ENCODE measurements around the gene XRCC3.

The XRCC3 gene

DNA sequence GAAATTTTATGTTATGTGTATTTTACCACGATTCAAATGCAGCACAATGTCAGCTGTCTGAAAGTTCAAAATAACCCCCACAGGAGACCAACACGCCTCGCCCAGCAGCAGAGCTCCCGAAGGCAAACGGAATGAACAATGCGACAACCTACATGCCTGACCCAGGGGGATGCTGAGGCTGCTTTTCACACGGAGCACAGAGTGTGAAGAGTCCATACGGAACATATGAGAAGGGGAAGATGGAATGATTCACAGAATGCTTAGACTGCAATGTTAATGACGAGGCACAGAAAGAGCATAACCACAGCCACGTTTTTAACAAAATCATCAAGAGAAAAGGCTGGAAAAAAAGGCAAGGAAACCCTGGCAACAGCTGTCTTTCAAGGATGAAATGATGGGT, 22.9 kb upstream of the XRCC3 start:
- no peak for DNase-seq

DNA sequence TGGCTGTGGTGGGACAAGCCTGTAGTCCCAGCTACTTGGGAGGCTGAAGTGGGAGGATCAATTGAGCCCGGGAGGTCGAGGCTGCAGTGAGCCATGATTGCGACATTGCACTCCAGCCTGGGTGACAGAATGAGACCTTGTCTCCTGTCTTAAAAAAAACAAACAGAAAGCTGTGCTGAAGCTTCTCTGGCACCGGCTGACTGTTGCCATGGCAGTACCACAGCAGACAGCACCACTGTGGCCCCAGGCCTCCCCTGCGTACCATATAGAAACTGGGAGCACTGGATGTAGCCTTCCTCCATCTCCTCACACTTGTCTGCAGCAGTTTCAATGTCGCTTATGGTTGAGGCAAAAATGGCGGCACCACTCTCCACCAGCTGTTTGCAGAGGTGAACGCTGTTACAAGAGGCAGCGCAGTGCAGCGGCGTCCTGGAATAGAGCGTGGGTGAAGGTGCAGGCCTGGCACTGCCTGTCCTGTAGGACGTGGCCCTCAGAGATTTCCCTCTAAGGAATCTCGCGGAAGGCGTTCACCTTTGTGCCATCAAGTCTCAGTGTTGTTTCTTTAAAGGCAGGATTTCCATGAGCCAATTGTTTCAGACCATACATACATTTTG, 22.3 kb upstream of the XRCC3 start:
- no peak for DNase-seq

DNA sequence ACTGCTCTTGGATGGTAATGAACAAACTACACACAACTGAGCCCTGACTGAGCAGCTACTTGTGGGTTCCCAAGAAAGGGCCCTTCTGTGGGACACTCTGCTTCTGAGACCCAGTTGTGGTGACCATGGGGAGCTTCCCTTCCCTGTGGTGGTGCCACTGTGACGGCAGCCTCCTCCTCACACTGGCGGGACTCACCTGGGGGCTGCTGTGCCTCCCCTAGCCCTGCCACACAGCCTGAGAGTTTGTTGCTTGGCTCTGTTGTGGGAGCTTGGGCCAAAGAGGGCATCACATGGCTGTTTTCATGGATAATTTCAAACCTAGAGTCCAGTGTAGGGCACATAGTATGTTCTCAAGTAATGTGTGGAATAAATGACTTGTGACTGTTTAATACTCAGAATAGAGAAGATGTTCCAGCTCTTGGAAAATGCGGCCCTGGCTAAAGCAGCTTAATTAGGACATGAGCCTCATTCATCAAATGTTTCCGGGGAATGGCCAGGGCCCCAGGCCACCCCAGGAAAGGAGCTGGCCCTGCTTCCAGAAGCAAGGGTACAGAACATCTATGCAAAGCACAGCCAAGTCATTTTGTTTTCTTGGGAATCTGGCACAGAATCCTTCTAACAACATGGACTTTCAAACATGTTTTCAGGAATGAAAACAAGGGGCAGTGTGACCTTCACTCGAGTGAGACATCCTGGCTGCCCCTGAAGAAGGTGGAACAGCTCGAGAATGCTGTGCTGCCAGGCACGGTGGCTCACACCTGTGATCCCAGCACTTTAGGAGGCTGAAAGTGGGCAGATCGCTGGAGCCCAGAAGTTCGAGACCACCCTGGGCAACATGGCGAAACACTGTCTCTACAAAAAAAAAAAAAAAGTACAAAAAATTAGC, 21.5 kb upstream of the XRCC3 start:
- DNase-seq, result no peak

DNA sequence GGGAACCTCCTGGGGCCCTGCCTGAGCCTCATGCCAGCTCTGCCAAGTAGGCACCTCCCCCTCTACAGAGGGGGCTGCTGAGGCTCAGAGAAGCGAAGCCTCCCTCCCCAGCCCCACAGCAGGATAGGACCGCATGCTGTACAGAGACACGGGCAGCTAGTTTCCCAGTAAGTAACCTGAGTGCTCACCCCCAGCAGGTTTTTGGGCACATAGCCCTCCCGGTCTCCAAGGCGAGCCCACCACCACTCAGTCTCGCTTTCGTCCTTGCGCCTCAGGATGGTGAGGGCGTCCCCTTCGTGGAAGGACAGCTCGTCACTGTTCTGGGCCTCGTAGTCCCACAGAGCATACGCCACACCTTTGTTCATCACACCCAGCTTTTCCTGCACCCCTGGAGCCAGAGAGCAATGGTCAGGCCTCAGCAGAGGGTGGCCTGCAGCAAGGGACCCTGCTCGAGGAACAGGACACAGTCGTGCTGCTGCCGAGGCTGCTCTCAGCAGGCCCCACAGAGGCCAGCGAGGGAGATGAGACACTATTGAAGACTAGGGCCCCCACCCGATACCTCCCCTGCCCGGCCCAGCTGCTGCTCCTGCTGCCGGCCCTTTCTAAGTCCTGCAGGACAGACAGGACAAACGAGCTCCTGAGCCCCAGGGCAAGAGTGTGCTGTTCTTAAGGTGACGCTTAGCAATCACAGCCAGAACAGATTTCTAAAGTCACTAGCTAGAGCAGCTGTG, 20.7 kb upstream of the XRCC3 start:
- no peak for DNase-seq

DNA sequence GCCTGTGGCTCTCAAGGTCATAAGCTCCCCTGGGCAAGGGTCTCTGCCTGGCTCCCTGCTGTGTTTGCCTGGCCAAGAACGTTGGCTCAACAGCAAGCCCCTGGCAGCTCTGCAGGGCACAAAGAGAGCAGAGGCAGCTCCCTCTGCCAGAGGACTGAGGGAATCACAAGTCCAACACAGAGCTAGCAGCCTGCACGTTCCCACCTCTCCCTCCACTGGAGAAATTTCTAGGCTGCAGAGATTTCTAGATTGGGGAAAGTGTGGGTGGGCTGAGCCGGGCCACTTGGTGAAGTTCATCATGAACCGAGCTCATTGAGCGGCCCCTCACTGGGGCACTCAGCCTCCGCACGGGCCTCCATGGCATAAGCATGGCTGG, 20.2 kb upstream of the XRCC3 start:
- DNase-seq, result no peak

DNA sequence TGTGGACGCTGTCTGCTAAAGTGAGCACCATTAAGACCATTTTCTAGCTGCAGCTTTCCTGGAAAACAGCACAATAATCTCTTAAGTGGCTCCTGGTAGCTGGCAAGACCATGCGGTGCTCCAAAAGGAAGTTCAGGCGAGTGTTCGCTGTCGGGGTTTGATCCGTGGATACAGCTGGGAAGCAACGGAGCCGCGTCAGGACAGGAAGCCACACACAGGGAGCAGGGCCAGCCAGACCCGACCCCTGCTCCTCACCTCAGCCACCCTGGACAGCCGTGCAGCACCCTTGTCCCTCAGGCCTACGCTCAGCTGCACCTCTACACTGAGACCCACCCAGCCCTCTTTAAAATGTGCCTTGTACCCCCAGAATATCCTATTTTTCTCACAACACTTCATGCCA, 19.8 kb upstream of the XRCC3 start:
- no peak for DNase-seq

DNA sequence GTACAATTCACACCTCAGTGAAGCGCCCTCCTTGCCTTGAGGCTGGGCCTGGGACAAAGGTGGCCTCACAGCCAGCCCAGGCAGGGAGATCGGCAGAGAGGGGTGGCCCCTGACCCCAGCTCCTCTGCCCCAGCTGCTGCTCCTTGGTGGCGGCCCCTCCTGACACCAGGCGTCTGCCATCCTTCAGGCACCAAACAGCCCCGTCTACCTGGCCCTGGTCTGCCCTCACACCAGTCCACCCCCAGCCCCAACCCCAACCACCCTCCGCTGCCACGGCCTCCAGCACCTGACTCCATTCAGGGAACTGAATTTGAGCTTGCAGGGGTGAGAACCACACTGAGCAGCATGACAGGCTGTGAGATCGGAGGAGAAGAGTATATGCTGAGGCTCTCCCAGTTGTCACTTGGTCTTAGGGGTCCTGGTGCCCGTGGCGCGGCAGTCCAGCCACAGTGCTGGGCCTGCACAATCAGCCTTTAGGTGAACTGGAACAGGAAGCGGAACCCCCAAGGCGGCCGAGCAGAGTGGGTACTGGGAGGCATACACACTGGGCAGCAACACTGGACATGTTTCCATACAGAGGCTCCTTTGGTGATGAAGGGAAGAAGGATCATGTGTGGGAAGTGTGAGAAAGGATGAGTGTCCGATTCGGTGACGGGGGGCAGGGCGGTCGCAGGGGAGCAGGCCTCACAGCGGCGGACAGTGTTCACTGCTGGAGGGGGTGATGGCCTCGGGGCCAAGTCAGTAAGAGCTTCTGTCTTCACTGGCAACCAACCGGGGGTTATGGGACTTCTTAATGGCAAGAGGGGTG, 19.0 kb upstream of the XRCC3 start:
- no peak for DNase-seq

DNA sequence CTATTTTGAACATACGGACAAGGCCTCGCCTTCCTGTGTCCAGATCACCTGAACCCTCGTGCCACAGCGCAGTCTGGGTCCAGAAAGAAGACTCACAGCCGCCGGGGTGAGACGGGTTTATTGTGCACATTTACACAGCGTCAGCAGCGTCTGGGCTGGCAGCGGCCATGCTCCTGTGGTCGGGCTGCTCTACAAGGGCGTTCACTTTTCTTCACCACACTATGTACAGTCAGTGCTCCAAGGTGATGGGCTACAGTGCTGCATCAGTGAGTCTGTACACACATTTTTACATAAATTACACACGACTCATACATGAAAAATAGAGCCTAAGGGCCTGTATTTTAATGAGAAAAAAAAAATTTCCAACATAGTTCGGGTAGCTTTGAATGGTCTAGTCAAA, 18.4 kb upstream of the XRCC3 start:
- no peak for DNase-seq

DNA sequence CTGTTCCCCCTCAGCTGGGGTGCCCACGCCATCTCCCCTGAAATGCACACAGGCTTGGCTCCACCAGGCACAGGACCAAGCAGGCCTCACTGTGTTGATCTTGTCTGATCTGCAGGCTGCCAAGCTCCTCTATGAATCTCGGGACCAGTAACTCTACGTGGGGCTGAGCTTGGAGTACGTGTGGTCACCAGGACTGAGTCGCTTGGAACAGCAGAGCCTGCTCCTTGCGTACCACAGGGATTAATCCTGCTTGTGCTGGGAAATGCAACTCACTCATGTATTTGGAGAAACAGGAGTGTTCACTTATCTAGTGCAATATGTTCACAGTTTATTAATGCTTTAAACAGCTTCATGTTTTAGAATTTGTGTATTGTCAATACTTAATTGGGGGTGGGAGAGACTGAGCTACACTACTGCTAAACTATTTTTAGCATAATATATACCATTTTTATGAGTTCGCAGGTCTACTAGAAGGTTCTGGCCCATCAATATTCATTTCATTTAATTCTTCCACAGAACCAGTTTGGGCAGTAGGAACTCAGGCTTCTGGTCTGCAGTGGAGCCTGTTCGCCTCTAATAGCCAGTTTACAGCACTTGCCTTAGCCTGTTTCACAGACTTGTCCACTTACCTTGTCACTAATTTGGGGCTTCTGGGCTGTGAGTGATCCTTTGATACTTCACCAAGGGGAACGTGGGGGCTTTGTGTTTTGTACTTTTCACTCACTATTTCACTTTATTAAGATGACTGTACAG, 17.8 kb upstream of the XRCC3 start:
- no peak for DNase-seq

DNA sequence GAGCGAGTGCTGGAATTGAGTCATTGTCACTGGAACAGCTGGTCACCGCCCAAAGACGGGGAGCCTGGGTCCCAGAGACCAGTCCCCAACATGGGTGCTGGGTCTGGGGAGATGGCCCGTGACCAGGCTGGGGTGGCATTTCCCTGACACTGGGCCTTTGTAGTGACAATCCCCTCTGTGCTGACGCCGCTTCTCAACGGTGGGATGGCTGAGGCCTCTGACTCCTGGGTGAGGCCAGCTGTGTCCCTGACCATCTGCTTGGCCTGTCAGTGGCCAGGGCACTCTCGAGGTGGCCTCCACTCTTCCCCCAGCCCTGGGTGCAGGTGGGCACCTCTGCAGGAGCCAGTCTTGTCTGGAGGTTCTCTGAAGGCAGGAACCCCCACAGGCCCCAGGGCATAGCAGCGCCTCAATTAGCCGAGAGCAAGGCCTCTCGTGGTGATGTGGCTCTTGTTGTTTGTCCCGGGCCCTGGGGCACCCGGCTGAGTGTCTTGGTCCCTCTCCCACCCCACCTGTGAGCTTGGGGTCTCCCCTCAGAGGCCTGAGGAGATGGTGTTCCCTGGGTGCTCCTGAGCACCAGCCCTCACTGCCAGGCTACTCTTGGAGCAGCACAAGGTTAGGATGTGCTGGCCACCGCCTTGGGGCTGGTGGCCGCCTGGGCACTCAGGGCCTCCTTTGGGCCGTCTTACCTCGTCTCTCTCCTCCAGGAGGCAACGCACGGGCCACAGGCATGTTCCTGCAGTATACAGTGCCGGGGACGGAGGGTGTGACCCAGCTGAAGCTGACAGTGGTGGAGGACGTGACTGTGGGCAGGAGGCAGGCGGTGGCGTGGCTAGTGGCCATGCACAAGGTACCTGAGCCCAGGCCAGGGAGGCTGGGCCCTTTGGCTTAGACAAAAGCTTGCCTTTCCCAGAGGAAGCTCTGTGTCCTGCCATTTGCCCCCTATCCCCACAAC, 16.9 kb upstream of the XRCC3 start:
- no peak for DNase-seq

DNA sequence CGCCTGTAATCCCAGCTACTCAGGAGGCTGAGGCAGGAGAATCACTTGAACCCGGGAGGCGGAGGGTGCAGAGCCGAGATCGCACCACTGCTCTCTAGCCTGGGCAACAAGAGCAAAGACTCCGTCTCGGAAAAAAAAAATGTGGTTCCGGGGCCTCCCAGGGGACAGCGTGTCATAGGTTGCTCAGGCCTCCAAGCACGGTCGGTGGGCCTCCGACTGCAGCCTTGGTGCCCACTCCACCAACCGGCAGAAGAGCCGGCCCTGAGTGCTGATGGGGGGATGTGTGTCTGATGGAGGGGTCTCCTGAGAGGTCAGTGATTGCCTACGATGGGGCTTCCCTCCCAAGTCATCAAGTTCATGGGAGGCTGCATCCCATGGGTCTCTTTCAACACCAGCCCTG, 16.2 kb upstream of the XRCC3 start:
- no peak for DNase-seq

DNA sequence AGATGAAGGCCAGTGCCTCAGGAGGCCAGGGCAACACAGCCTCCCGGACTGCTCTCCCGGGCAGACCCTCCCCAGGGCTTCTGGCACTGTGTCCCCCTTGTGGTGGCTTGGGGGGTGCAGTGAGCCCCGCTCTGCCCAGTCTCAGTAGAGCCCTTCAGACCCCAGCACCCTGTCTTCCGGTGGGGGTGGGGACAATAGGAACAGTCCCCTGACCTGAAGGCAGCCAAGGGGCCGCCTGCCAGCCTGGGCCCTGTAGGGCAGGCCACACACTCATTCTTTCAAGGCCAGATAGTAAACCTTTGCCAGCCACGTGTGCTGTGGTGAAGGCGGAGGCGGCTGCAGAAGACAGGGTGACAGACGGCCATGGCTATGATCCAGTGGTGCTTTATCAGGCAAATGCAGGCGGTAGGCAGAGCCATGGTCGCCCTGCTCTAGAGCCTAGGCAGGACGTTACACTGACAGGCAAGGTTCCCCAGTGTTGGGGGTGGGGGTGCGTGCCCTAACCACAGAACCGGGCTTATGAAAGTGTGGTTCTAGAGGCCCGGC, 15.3 kb upstream of the XRCC3 start:
- DNase-seq, result peak; percentile 99

DNA sequence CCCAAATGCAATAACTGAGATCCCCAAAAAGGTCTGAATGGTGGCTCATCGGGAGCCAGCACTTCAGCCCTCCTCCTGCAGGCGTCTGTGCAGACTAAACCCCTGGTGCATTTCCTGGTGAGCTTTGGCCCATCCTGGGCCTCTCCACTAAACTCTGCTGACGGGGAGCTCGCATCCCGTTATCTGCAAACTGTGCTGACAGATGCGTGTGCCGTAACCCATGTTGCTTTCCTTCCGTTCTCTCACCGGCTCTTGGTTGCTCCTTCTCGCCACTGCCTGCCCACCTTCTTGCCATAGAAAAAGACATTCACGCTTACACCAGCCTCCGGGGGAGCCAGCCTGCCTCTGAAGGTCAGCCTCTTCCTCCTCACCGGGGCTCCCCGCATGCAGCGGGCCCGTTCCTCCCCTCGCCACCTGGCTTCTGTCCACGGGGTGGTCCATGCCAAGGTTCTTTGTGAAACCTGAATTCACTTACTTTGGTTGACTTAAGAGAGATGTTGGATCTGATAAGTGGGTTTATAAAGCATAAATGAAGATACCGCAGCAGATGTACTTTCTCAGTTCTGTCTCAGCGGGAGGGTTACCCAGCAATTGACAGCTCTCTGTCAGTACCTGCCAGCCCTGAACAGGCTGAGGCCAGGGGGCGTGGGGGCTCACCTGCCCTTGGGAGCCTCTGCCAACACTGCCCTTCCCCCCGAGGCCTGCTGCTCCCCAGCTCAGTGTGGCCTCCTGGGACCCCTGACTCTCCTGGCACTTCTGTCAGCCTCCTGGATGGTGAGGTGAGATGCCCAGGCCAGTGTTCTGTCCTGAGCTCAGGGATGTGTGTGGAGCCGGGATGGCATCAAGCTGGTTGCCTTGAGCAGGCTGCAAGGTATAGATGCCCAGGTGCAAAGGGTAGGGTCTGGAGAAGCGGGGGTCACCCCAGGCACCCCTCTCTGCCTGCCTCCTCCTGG, 14.5 kb upstream of the XRCC3 start:
- DNase-seq, result peak; percentile 82

DNA sequence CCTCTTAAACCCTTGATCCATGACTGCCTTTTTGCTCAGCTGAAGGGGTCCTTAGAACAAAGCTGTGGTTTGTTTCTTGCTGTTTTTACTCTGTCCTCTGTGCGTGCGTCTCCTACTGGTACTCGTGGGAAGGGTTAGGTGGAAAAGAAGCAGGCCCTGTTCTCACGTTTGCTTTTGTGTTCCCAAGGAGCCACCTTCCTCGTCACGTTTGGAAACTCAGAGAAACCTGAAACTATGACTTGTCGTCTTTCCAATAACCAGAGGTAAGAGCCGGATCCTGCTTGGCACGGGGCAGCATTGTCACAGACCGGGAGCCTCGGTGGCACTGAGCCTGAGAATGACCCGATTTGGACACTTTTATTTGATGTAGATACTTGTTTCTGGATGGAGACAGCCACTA, 13.5 kb upstream of the XRCC3 start:
- no peak for DNase-seq

DNA sequence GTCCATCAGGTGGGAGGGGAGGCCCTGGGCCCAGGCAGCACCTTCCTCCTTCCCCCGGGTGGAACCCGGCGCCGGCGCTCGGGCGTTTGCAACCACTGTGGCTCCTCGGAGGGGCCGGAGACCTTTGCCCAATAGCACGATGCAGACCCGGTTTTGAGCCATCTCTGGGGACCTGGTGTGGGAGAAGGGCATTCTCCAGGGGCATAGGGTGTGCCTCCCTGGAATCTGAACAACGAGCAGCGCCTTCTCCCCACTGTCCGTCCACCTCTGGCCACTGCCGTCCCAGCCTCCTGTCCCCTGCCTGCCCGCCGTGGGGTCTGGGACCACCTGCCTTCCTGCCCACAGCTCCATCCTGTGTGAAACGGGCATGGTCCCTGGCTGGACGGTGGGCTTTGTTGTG, 12.9 kb upstream of the XRCC3 start:
- no peak for DNase-seq

DNA sequence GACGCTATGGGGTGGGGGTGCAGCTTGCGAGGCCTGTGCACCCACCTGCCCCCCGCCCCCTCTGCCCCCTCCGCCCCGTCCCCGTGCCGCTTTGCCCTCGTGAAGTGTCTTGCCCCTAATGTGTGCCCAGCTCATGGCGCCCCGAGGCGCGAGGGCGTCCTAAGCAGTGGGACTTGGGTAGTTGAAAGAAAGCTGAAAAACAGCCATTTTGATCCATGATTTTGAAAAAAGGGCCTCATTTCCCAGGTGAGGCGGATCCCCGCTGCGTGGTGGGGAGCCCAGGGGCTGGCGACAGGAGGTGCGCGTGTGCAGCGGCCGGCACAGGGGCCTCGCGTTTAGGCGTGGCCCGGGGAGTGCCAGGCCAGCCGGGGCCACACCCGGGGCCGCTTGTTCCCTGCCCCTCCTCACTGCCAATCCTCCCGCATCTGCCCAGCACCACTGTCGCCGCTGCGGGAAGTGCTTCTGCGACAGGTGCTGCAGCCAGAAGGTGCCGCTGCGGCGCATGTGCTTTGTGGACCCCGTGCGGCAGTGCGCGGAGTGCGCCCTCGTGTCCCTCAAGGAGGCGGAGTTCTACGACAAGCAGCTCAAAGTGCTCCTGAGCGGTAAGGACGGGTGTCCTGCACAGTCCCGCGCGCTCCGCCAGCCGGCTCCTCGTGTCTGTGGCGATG, 12.2 kb upstream of the XRCC3 start:
- DNase-seq, result no peak

DNA sequence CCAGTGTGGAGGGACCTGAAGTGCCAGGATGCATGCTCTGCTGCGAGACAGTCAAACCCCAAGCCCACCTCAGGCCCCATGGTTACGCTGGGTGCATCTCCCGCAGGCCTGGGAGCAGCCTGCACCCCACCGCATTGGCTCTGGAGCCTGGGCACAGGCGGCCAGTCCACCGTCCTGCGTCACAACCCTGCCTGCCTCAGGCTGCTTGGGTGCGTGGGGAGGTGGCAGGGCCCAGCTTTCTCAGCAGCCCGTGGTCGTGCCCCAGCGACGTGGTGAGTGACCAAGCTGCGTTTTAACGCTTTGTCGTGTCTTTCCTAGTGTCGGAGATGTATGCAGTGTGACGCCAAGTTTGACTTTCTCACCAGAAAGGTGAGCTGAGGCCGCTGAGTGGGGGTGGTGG, 11.2 kb upstream of the XRCC3 start:
- DNase-seq, result no peak

DNA sequence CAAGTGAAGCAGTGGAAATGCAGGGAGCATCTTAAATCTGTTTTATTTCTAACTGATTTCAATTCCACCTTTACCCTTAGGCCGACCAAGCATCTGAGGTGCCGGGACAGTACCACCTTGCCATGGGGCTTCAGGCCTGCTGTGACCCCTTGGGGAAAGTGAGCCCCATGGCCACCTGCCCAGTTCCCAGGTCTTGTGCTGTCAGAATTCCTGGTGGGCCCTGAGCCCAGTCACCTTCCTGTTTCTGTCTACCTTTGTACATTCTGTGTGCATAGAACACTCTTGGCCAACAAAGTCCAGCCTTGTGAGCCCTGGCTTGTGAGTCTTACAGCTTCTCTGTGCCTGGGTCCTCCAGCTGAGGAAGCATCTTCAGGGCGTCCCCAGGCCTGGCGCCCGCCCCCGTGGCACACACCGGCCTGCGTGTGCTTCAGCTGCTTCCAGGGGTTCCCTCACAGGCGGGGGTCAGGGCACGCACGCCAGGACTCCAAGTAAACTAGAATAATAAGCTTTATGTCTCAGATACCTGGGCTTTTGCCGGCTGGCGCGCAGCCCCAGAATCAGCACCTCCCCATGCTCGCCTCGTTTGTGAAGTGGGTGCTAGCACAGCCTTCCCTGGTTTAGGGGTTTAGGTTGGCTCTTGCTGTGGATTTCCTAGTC, 10.6 kb upstream of the XRCC3 start:
- no peak for DNase-seq
